SK-N-SH treated with all-trans-retinoic acid at 6 μM for 48 hours (cell line): Measurements from ENCODE around the gene SCFD2.

ENCODE experiments used
- ATAC-seq: fragments of 200-7000 bp; cut with Tn5 transposase; 3 replicates; pipeline ENCODE4 v1.9.1; 2020; ENCODE audit warnings: mild to moderate bottlenecking, moderate library complexity
- ARNTL ChIP-seq: fragments of 450-650 bp; formaldehyde crosslinking; IDR thresholded peaks from 2 replicates; pipeline ENCODE4 v1.5.0; 2020; ENCODE audit warnings: low read depth, mild to moderate bottlenecking, moderate library complexity, borderline replicate concordance
- ESRRG ChIP-seq: fragments of 250-450 bp; sonication (Bioruptor Pico); IDR thresholded peaks from 2 replicates; pipeline ENCODE4 v1.6.1; 2021; ENCODE audit warnings: mild to moderate bottlenecking
- GLIS3 ChIP-seq: fragments of 250-450 bp; sonication (Bioruptor Pico); IDR thresholded peaks from 2 replicates; pipeline ENCODE4 v1.5.0; 2020; ENCODE audit warnings: mild to moderate bottlenecking, moderate library complexity
- ISL1 ChIP-seq: fragments of 250-450 bp; sonication (Bioruptor Pico); IDR thresholded peaks from 2 replicates; pipeline ENCODE4 v2.1.2; 2022; ENCODE audit warnings: mild to moderate bottlenecking, moderate library complexity
- OSR1 ChIP-seq: fragments of 250-450 bp; sonication (Bioruptor Pico); IDR thresholded peaks from 2 replicates; pipeline ENCODE4 v1.8.0; 2022; ENCODE audit warnings: moderate library complexity, mild to moderate bottlenecking, inconsistent platforms
- PPARA ChIP-seq: fragments of 250-450 bp; sonication (Bioruptor Pico); IDR thresholded peaks from 2 replicates; pipeline ENCODE4 v1.5.0; 2020; ENCODE audit warnings: mild to moderate bottlenecking, borderline replicate concordance
- RARB ChIP-seq: fragments of 250-450 bp; sonication (Bioruptor Pico); IDR thresholded peaks from 2 replicates; pipeline ENCODE4 v1.8.0; 2021; ENCODE audit warnings: mild to moderate bottlenecking, moderate library complexity
- SNAI2 ChIP-seq: fragments of 250-450 bp; sonication (Bioruptor Pico); IDR thresholded peaks from 2 replicates; pipeline ENCODE4 v1.5.0; 2020; ENCODE audit warnings: mild to moderate bottlenecking, moderate library complexity
- TCF4 ChIP-seq: fragments of 250-450 bp; sonication (Bioruptor Pico); IDR thresholded peaks from 2 replicates; pipeline ENCODE4 v1.8.0; 2021; ENCODE audit warnings: mild to moderate bottlenecking, moderate library complexity, borderline replicate concordance
- TOX ChIP-seq: fragments of 250-450 bp; sonication (Bioruptor Pico); IDR thresholded peaks from 2 replicates; pipeline ENCODE4 v1.8.0; 2021; ENCODE audit warnings: mild to moderate bottlenecking, moderate library complexity, borderline replicate concordance
- TSHZ2 ChIP-seq: fragments of 250-450 bp; sonication (Bioruptor Pico); IDR thresholded peaks from 2 replicates; pipeline ENCODE4 v1.5.0; 2020; ENCODE audit warnings: mild to moderate bottlenecking, moderate library complexity
- ZC3H10 ChIP-seq: fragments of 250-450 bp; sonication (Bioruptor Pico); IDR thresholded peaks from 2 replicates; pipeline ENCODE4 v1.5.1; 2021; ENCODE audit warnings: mild to moderate bottlenecking, moderate library complexity
- ZFP3 ChIP-seq: fragments of 250-450 bp; sonication (Bioruptor Pico); IDR thresholded peaks from 2 replicates; pipeline ENCODE4 v1.5.0; 2020; ENCODE audit warnings: mild to moderate bottlenecking, moderate library complexity
- ZFP30 ChIP-seq: fragments of 450-650 bp; formaldehyde crosslinking; IDR thresholded peaks from 2 replicates; pipeline ENCODE4 v1.5.0; 2022; ENCODE audit warnings: mild to moderate bottlenecking, moderate library complexity
- ZNF565 ChIP-seq: fragments of 450-650 bp; formaldehyde crosslinking; conservative IDR thresholded peaks from 2 replicates; pipeline ENCODE4 v1.5.0; 2020; ENCODE audit warnings: low read depth, mild to moderate bottlenecking, moderate library complexity
- ZNF70 ChIP-seq: fragments of 450-650 bp; formaldehyde crosslinking; IDR thresholded peaks from 2 replicates; pipeline ENCODE4 v1.5.0; 2020; ENCODE audit warnings: mild to moderate bottlenecking, moderate library complexity
- ZNF8 ChIP-seq: fragments of 450-650 bp; formaldehyde crosslinking; IDR thresholded peaks from 2 replicates; pipeline ENCODE4 v1.5.0; 2020; ENCODE audit warnings: mild to moderate bottlenecking, moderate library complexity
- TF ChIP-seq, protein P1 (sequence below): fragments of 250-450 bp; sonication (Bioruptor Pico); IDR thresholded peaks from 2 replicates; pipeline ENCODE4 v1.8.0; 2020; ENCODE audit warnings: mild to moderate bottlenecking, moderate library complexity, borderline replicate concordance
- TF ChIP-seq, protein P2 (sequence below): fragments of 250-450 bp; sonication (Bioruptor Pico); IDR thresholded peaks from 2 replicates; pipeline ENCODE4 v1.8.0; 2021; ENCODE audit warnings: low read depth, mild to moderate bottlenecking, moderate library complexity, borderline replicate concordance
- TF ChIP-seq, protein P3 (sequence below): fragments of 250-450 bp; sonication (Bioruptor Pico); IDR thresholded peaks from 2 replicates; pipeline ENCODE4 v1.5.1; 2020; ENCODE audit warnings: low read depth, mild to moderate bottlenecking, moderate library complexity

SCFD2 gene

GRCh38 chr4:53150631-53151488, 215.0 kb downstream of the SCFD2 start (continued):
- TF ChIP-seq GLIS3 (CRISPR knock-in tag) = no peak

DNA sequence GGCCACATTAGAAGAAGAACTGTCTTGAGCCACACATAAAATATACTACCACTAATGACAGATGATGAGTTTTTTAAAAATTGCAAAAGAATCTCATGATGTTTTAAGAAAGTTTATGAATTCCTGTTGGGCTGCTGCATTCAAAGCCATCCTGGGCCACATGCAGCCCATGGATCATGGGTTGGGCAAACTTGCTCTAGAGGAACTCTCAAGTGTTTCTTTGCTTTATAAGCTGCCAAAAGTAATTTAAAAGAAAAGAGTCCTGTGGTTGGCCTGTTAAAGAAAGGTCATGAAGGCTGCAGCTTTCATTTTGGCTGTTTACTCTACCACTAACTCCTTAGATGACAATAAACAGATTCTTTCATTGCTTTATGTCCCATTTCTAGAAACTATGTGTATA, 218.2 kb downstream of the SCFD2 start:
- ATAC-seq = no peak
- TF ChIP-seq ZNF70 (CRISPR knock-in tag) = no peak
- TF ChIP-seq TOX (CRISPR knock-in tag) = no peak
- TF ChIP-seq ZFP30 (CRISPR knock-in tag) = no peak
- TF ChIP-seq OSR1 = no peak
- TF ChIP-seq TSHZ2 (CRISPR knock-in tag) = no peak
- TF ChIP-seq ESRRG (CRISPR knock-in tag) = no peak
- no peak for TF ChIP-seq ISL1
- TF ChIP-seq SNAI2 (CRISPR knock-in tag) = no peak
- TF ChIP-seq RARB (CRISPR knock-in tag) = no peak
- TF ChIP-seq PPARA (CRISPR knock-in tag) = no peak
- TF ChIP-seq, protein P1, sequence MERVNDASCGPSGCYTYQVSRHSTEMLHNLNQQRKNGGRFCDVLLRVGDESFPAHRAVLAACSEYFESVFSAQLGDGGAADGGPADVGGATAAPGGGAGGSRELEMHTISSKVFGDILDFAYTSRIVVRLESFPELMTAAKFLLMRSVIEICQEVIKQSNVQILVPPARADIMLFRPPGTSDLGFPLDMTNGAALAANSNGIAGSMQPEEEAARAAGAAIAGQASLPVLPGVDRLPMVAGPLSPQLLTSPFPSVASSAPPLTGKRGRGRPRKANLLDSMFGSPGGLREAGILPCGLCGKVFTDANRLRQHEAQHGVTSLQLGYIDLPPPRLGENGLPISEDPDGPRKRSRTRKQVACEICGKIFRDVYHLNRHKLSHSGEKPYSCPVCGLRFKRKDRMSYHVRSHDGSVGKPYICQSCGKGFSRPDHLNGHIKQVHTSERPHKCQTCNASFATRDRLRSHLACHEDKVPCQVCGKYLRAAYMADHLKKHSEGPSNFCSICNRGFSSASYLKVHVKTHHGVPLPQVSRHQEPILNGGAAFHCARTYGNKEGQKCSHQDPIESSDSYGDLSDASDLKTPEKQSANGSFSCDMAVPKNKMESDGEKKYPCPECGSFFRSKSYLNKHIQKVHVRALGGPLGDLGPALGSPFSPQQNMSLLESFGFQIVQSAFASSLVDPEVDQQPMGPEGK (CRISPR knock-in tag) = no peak
- TF ChIP-seq TCF4 (CRISPR knock-in tag) = no peak

GRCh38 chr4:53147197-53147596, 218.7 kb downstream of the SCFD2 start:
- TF ChIP-seq PPARA (CRISPR knock-in tag) (no peak), TOX (CRISPR knock-in tag) (no peak), ZNF70 (CRISPR knock-in tag) (no peak), TSHZ2 (CRISPR knock-in tag) (no peak), ZNF565 (no peak), RARB (CRISPR knock-in tag) (no peak), ISL1 (no peak)
- TF ChIP-seq, protein P2, sequence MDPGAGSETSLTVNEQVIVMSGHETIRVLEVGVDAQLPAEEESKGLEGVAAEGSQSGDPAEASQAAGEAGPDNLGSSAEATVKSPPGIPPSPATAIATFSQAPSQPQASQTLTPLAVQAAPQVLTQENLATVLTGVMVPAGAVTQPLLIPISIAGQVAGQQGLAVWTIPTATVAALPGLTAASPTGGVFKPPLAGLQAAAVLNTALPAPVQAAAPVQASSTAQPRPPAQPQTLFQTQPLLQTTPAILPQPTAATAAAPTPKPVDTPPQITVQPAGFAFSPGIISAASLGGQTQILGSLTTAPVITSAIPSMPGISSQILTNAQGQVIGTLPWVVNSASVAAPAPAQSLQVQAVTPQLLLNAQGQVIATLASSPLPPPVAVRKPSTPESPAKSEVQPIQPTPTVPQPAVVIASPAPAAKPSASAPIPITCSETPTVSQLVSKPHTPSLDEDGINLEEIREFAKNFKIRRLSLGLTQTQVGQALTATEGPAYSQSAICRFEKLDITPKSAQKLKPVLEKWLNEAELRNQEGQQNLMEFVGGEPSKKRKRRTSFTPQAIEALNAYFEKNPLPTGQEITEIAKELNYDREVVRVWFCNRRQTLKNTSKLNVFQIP = no peak
- ATAC-seq = no peak

DNA sequence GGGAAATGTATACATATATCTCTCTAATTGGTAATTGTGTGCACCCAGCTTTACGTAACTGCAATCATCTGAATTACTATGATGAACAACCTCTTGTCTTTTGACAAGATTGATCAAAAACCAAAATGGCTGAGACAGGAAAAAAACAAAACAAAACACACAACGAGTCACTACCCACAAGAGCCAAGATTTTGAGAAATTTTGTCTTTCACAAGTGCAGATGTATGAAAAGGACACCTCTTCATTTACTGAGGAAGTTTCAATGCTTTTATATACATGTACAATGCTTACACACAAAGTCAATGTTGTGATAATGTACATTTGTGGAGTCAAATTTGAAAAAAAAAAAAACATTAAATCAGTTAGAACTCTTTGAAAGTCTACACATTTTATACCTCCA, 224.6 kb downstream of the SCFD2 start:
- ATAC-seq = no peak
- no peak for TF ChIP-seq TSHZ2 (CRISPR knock-in tag)
- TF ChIP-seq TOX (CRISPR knock-in tag) = no peak
- no peak for TF ChIP-seq ZFP3 (CRISPR knock-in tag)
- no peak for TF ChIP-seq OSR1
- TF ChIP-seq PPARA (CRISPR knock-in tag) = no peak
- TF ChIP-seq RARB (CRISPR knock-in tag) = no peak
- TF ChIP-seq GLIS3 (CRISPR knock-in tag) = no peak
- TF ChIP-seq SNAI2 (CRISPR knock-in tag) = no peak
- TF ChIP-seq ESRRG (CRISPR knock-in tag) = no peak
- TF ChIP-seq ZC3H10 (CRISPR knock-in tag) = no peak
- no peak for TF ChIP-seq ISL1
- TF ChIP-seq, protein P3, sequence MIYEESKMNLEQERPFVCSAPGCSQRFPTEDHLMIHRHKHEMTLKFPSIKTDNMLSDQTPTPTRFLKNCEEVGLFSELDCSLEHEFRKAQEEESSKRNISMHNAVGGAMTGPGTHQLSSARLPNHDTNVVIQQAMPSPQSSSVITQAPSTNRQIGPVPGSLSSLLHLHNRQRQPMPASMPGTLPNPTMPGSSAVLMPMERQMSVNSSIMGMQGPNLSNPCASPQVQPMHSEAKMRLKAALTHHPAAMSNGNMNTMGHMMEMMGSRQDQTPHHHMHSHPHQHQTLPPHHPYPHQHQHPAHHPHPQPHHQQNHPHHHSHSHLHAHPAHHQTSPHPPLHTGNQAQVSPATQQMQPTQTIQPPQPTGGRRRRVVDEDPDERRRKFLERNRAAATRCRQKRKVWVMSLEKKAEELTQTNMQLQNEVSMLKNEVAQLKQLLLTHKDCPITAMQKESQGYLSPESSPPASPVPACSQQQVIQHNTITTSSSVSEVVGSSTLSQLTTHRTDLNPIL = no peak
- TF ChIP-seq ZNF8 (CRISPR knock-in tag) = no peak
- TF ChIP-seq ARNTL (CRISPR knock-in tag) = no peak
- TF ChIP-seq ZFP30 (CRISPR knock-in tag) = no peak
